Stimulated activated CD8-positive, alpha-beta memory T cell treated with anti-CD3 and anti-CD28 coated beads, Interleukin-15, amount 100 ng/mL, for 1 hour (primary cell): Measurements from ENCODE around the gene ALDH16A1.

ENCODE experiments used
- DNase-seq: peaks from one replicate; pipeline ENCODE4 v3.0.0-alpha.2; 2020; ENCODE audit warnings: low read depth

The ALDH16A1 gene

GRCh38 chr19:49453013-49453756 is at the start of gene ALDH16A1:
TSS of gene ALDH16A1 (plus strand) at chr19:49453225. CDS start at chr19:49453332, 107 bp downstream.
- peak; percentile 91 for DNase-seq

GRCh38 chr19:49403404-49404187 is 49.4 kb upstream of the ALDH16A1 start:
- DNase-seq: no peak

- DNase-seq: no peak
These were observed 45.9 kb upstream of the ALDH16A1 start for GRCh38 chr19:49407079-49407478.

- no peak for DNase-seq
These were observed 45.5 kb upstream of the ALDH16A1 start for GRCh38 chr19:49407482-49408015.

- DNase-seq: no peak
These were observed 44.1 kb upstream of the ALDH16A1 start for GRCh38 chr19:49408816-49409440.

GRCh38 chr19:49409441-49410029 is 43.5 kb upstream of the ALDH16A1 start:
- no peak for DNase-seq

GRCh38 chr19:49411681-49412326 is 41.2 kb upstream of the ALDH16A1 start:
- no peak for DNase-seq

- DNase-seq: no peak
These were observed 39.7 kb upstream of the ALDH16A1 start for GRCh38 chr19:49413348-49413747.

- no peak for DNase-seq
These were observed 38.8 kb upstream of the ALDH16A1 start for GRCh38 chr19:49414256-49414655.

- no peak for DNase-seq
These were observed 37.8 kb upstream of the ALDH16A1 start for GRCh38 chr19:49415102-49415809.

GRCh38 chr19:49415810-49416200 is 37.2 kb upstream of the ALDH16A1 start:
- DNase-seq: no peak

GRCh38 chr19:49417088-49417487 is 35.9 kb upstream of the ALDH16A1 start:
- DNase-seq: no peak

GRCh38 chr19:49418511-49418910 is 34.5 kb upstream of the ALDH16A1 start:
- DNase-seq: no peak

GRCh38 chr19:49419173-49419572 is 33.9 kb upstream of the ALDH16A1 start:
- no peak for DNase-seq

GRCh38 chr19:49420227-49420626 is 32.8 kb upstream of the ALDH16A1 start:
- DNase-seq: no peak

- no peak for DNase-seq
These were observed 31.8 kb upstream of the ALDH16A1 start for GRCh38 chr19:49421039-49421877.

- DNase-seq: no peak
These were observed 31.2 kb upstream of the ALDH16A1 start for GRCh38 chr19:49421878-49422202.

- no peak for DNase-seq
These were observed 30.5 kb upstream of the ALDH16A1 start for GRCh38 chr19:49422407-49423070.

- DNase-seq: no peak
These were observed 29.7 kb upstream of the ALDH16A1 start, which contains the start of gene PTH2 for GRCh38 chr19:49423071-49423984. TSS of gene PTH2 (minus strand) at chr19:49423441. CDS start at chr19:49423339, 102 bp downstream.
